Dermis blood vessel endothelial cell (primary cell): Measurements from ENCODE around the gene TMEM18. TPM values are rescaled to one million over a fixed set of nuclear protein-coding genes. Genes with fewer than 3 reads are reported as not detected.

Source experiments
- DNase-seq: peaks from one replicate; pipeline ENCODE4 v3.0.0; 2010
- total RNA-seq: library from RNA; depleted of rRNA; stranded (reverse); fragments of >200 nt; gene quantifications from 2 replicates; pipeline ENCODE4 v1.2.3, GENCODE V29; 2014

TMEM18 gene
- total RNA-seq, 1 donor from 2014 or later, result 35.6 TPM

- no peak for DNase-seq
Measured at GRCh38 chr2:618005-618404, 59.2 kb downstream of the TMEM18 start.
